Measurements from ENCODE around the gene CCDC15.

CCDC15 gene

GRCh38 chr11:124953753-124954589 is at the start of gene CCDC15:
Gene CCDC15 (plus strand): TSS chr11:124954202. CDS start chr11:124954733, 531 bp downstream.
- DNase-seq (ENCODE audit: low read depth in 2 of 3, low spot score in 1 of 3): peak; percentile 91 to 95 (median 92)

DNA sequence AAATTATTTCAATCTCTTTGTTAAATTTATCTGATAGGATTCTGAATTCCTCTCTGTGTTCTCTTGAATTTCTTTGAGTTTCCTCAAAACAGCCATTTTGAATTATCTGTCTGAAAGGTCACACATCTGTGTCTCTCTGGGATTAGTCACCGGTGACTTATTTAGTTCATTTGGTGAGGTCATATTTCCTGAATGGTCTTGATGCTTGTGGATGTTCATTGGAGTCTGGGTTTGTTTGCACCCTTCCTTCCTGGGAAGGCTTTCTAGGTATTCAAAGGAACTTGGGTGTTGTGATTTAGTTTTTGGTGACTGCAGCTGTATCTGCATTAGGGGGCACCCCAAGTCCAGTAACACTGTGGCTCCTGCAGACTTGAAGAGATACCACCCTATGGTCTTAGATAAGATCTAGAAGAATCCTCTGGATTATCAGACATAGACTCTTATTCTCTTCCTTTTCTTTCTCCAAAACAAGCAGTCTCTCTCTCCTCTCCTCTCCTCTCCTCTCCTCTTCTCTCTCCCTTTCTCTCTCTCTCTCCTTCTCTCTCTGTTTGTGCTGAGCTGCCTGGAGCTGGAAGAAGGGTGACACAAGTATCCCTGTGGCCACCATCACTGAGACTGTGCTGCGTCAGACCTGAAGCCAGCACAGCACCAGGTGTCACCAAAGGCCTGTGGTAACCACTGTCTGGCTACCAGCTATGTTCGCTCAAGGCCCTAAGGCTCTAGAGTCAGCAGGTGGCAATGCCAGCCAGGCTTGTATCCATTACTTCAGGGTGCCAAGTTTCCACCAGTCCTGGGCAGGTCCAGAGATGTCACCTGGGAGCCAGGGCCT is 38.2 kb upstream of the CCDC15 start:
- DNase-seq (ENCODE audit: low read depth in 2 of 3, low spot score in 1 of 3): no peak

DNA sequence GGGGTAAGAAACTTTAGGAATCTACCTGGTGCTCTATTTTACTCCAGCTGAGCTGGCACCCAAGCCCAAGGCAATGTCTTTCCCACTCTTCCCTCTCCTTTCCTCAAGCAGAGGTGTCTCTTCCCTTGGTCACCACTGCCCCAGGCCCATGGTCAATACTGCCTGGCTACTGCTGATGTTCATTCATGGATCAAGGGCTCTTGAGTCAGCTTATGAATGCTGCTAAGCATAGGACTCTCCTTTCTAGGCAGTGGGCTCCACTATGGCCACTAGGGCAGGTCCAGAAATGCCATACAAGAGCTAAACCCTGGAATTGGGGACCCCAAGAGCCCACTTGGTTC is 37.7 kb upstream of the CCDC15 start:
- no peak for DNase-seq (ENCODE audit: low read depth in 2 of 3, low spot score in 1 of 3)

DNA sequence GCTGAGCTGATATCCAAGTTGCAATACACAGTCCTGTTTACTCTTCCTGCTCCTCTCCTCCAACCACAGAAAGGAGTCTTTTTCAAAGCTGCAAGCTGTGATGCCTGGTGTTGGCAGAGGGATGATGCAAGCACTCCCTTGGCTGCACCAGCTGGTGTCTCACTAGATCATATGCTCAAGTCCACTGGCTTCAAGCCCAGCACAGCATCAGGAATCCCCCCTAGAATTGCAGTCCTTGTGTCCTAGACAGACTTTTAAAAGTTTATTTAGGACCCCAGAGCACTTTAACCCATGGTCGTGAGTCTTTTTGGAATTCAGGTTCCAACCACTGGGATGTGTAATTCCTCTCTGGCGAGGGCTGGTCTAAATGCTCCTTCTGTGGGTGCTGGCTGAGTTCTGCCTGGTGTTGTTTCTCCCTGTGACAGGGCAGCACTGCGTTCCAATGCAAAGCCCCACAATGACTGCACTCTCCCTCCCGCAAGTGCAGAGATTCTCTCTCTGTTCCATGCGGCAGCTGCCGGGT is 36.8 kb upstream of the CCDC15 start:
- DNase-seq (ENCODE audit: low read depth in 2 of 3, low spot score in 1 of 3): no peak

GRCh38 chr11:124918950-124919349 is 35.1 kb upstream of the CCDC15 start, which contains the start of gene HEPN1:
Gene HEPN1 (plus strand): TSS chr11:124919250.
- DNase-seq (ENCODE audit: low read depth in 2 of 3, low spot score in 1 of 3): no peak

- no peak for DNase-seq (ENCODE audit: low read depth in 2 of 3, low spot score in 1 of 3)
These were observed 34.1 kb upstream of the CCDC15 start for GRCh38 chr11:124919898-124920297.

- DNase-seq (ENCODE audit: low read depth in 2 of 3, low spot score in 1 of 3): no peak
These were observed 33.6 kb upstream of the CCDC15 start for GRCh38 chr11:124920356-124920755.

DNA sequence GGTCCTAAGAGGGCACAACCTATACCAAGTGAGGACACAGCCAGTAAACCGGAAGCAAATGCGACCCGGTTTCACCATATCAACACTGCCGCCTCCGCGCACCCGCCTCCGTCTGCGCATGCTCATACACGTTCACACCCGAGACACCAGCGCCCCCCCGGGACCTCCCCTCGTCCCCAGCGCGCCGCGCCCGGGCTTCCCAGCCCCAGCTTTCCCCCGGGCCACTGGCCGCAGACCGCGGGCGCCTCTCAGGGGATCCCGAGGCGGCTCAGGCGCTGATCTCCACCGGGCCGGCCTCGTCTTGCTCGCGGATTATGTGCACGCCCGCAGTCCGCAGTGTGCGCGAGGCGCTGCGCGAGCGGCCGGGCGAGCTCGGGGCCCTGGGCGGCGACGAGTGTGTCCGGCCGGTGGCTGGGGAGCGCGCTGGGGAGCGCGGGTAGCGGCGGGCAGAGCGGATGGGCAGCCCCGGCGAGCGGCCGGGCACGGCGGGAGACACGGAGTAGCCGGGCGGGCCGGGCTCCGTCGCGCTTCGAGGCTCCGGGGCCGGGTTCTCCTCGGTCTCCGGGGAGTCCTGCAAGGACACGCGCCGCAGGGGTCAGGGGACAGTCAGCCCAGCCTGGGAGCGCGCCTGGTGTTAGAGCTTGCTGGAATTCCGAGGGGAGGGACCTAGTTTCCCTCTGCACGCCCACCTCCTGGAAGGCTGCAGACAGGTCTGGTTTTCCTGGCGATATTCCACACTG is 33.0 kb upstream of the CCDC15 start:
- peak; percentile 53 to 64 (median 61) for DNase-seq (ENCODE audit: low read depth in 2 of 3, low spot score in 1 of 3)

DNA sequence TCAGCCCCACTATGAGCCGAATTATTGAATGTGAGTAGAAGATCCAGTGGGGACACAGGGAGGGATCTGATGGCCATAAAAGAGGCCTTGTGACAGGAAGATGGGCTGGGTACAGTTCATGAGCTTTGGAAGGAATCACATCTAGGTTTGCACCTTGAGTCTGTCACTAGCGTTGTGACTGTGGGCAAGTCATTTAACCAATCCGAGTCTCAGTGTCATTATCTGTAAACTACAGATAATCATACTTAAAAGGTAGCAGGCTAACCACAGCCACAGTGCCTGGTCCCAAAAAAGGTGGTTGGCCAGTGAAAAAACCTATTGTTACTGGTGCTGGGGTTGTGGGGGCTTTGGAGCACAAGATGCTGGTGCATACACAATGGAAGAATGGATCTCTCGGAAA is 31.2 kb upstream of the CCDC15 start:
- DNase-seq (ENCODE audit: low read depth in 2 of 3, low spot score in 1 of 3): no peak

DNA sequence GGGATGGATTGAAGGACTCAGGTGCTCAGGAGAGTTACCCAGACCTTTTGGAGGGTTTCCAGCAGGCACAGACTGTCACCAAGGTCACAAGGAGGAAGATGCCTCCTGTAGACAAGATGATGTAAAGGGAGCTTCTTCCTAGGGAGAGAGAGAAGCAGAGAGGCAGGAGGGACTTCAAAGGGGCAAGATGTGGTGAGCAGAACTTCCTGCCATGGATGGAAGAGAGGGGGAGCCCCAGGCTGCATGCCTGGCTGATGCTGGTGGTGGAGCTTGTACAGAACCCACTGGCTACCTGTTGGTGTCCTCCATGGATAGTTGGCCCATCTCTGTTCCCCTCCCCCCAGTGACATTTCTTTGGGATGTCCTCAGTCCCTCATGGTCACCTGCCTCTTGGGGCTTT is 30.7 kb upstream of the CCDC15 start:
- no peak for DNase-seq (ENCODE audit: low read depth in 2 of 3, low spot score in 1 of 3)

DNA sequence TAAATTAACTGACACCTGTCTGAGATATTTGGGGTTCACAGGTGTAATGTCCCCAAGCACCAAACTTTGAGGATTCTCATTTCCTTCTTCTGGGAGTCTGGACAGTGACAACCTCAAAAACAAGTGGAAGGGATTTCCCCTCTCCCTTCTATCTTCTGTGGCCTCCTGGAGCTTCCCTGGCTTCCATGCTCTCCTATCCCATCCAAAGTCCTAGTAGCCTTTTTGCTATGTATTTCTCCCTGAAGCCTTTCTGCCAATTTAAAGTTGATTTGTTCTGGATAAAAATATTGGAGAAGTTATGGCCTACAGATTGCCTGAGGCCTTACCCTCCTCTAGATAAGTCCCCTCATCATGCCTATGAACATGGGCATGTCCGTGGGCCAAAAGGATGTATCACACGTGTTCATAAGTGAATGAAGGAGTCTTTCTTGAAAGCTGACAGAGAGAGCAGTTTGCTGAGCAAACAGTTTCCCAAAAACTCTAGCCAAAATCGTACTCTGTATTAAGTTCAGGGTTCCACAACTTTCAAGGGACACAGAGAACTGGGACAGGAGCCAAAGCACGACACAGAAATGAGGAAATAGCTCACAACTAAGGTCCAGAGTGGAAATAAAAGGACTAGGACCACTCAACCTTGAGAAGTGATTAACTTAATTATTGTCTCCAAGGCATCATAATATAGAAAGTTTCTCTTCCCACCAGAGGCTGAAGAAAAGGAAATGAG is 24.9 kb upstream of the CCDC15 start:
- DNase-seq (ENCODE audit: low read depth in 2 of 3, low spot score in 1 of 3): no peak

- DNase-seq (ENCODE audit: low read depth in 2 of 3, low spot score in 1 of 3): no peak
These were observed 23.2 kb upstream of the CCDC15 start for GRCh38 chr11:124930799-124931198.

DNA sequence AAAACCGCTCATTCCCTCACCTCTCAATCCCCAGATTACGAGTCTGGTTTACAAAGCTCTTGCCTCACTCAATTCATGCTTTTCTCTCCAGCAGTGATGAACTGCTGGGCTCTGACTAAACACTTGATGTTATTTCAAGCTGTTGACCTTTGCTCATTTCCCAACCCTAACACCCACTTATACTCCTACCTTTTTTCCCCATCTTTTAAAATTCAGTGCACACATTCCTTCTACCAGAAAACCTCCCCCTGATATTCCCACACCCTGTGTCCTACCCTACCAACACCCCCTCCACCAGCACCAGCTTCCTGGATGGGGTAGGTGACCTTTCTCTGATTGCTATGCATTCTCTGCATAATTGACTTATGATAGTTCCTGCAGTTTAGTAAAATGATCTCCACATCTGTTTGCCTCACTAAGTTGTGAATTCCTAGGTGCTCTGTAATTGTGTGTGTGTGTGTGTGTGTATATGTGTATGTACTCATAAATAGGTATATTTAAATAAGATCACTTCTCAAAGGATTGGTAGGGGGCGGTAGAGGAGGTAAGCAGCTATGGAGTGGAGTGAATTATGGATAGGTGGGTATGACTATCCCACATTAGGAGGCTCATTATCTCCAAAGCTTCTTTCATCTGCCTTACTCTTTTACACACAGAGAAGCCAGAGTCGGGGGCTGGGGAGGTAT is 19.0 kb upstream of the CCDC15 start:
- no peak for DNase-seq (ENCODE audit: low read depth in 2 of 3, low spot score in 1 of 3)

- no peak for DNase-seq (ENCODE audit: low read depth in 2 of 3, low spot score in 1 of 3)
These were observed 18.2 kb upstream of the CCDC15 start, which contains the start of gene HEPACAM for GRCh38 chr11:124935548-124936514. Gene HEPACAM (minus strand): TSS chr11:124936047. CDS start chr11:124936006, 41 bp downstream.

GRCh38 chr11:124937336-124937935 is 16.6 kb upstream of the CCDC15 start:
- DNase-seq (ENCODE audit: low read depth in 2 of 3, low spot score in 1 of 3): no peak

- no peak for DNase-seq (ENCODE audit: low read depth in 2 of 3, low spot score in 1 of 3)
These were observed 15.7 kb upstream of the CCDC15 start for GRCh38 chr11:124938206-124938765.

GRCh38 chr11:124938970-124939369 is 15.0 kb upstream of the CCDC15 start:
- DNase-seq (ENCODE audit: low read depth in 2 of 3, low spot score in 1 of 3): no peak

GRCh38 chr11:124941703-124942102 is 12.3 kb upstream of the CCDC15 start:
- no peak for DNase-seq (ENCODE audit: low read depth in 2 of 3, low spot score in 1 of 3)

Data from stimulated activated CD4-positive, alpha-beta T cell treated with anti-CD3 and anti-CD28 coated beads, Interleukin-12 subunit alpha, Interleukin-12 subunit beta, amount 100 ng/mL, for 48 hours (primary cell).